Astrocyte (in vitro differentiated cells and primary cell): ENCODE measurements around the gene RRAGC. TPM values are rescaled to one million over a fixed set of nuclear protein-coding genes. Genes with fewer than 3 reads are reported as not detected.
A peak's percentile ranks its signal among the peaks of the same experiment; 100 is the strongest.

Source experiments
- DNase-seq: peaks from one replicate; pipeline ENCODE4 v3.0.0-alpha.2; 2010; ENCODE audit warnings: low read depth
- FAIRE-seq: peaks from 2 replicates; lab custom pipeline; 2011; peaks lifted over from hg19 to GRCh38; lab: Jason Lieb, UNC
- H2AFZ ChIP-seq: 2 replicates; pipeline ENCODE4 v1.6.0; 2012; ENCODE audit warnings: low read depth, low read length, inconsistent platforms
- H3K27ac ChIP-seq: 2 replicates; pipeline ENCODE4 v1.5.1; 2011; ENCODE audit warnings: low read depth, low read length, inconsistent platforms
- H3K27me3 ChIP-seq: 2 replicates; pipeline ENCODE4 v1.6.0; 2011; ENCODE audit warnings: low read length, inconsistent platforms; ENCODE audit not compliant: insufficient read depth
- H3K36me3 ChIP-seq: 2 replicates; pipeline ENCODE4 v1.5.1; 2011; ENCODE audit warnings: low read length, inconsistent platforms; ENCODE audit not compliant: insufficient read depth
- H3K4me1 ChIP-seq: 2 replicates; pipeline ENCODE4 v1.5.1; 2011; ENCODE audit warnings: low read length, inconsistent platforms; ENCODE audit not compliant: insufficient read depth
- H3K4me2 ChIP-seq: 2 replicates; pipeline ENCODE4 v1.6.0; 2012; ENCODE audit warnings: low read length, inconsistent platforms
- H3K4me3 ChIP-seq: 2 replicates; pipeline ENCODE4 v1.5.1; 2011; ENCODE audit warnings: low read depth, mild to moderate bottlenecking, low read length, inconsistent platforms; ENCODE audit not compliant: insufficient read depth
- H3K79me2 ChIP-seq: 2 replicates; pipeline ENCODE4 v1.6.0; 2012; ENCODE audit warnings: mild to moderate bottlenecking, low read length, inconsistent platforms; ENCODE audit not compliant: insufficient read depth
- H3K9ac ChIP-seq: 2 replicates; pipeline ENCODE4 v1.6.0; 2012; ENCODE audit warnings: mild to moderate bottlenecking, low read length, inconsistent platforms
- H3K9me3 ChIP-seq: 2 replicates; pipeline ENCODE4 v1.5.1; 2012; ENCODE audit warnings: low read depth, mild to moderate bottlenecking, low read length, inconsistent platforms; ENCODE audit not compliant: insufficient read depth
- H4K20me1 ChIP-seq: 2 replicates; pipeline ENCODE4 v1.6.0; 2012; ENCODE audit warnings: low read length, inconsistent platforms; ENCODE audit not compliant: insufficient read depth
- H3K27ac Mint-ChIP-seq: one replicate; pipeline ENCODE4 v1.8.0; 2021; ENCODE audit warnings: mild to moderate bottlenecking, mixed read lengths; ENCODE audit not compliant: unreplicated experiment
- H3K27me3 Mint-ChIP-seq: one replicate; pipeline ENCODE4 v1.8.0; 2021; ENCODE audit warnings: low read depth, mixed read lengths; ENCODE audit not compliant: unreplicated experiment
- H3K36me3 Mint-ChIP-seq: one replicate; pipeline ENCODE4 v1.8.0; 2021; ENCODE audit warnings: low read depth, mixed read lengths; ENCODE audit not compliant: unreplicated experiment
- H3K4me1 Mint-ChIP-seq: one replicate; pipeline ENCODE4 v1.8.0; 2021; ENCODE audit warnings: low read depth, mixed read lengths; ENCODE audit not compliant: unreplicated experiment
- H3K4me3 Mint-ChIP-seq: one replicate; pipeline ENCODE4 v1.8.0; 2021; ENCODE audit warnings: mild to moderate bottlenecking, moderate library complexity, mixed read lengths; ENCODE audit not compliant: unreplicated experiment
- H3K9me3 Mint-ChIP-seq: one replicate; pipeline ENCODE4 v1.8.0; 2021; ENCODE audit warnings: mild to moderate bottlenecking, mixed read lengths; ENCODE audit not compliant: unreplicated experiment
- CTCF ChIP-seq: IDR thresholded peaks from 2 replicates; pipeline ENCODE4 v1.5.1; 2011; ENCODE audit warnings: low read depth, mild to moderate bottlenecking, inconsistent platforms, low read length, moderate library complexity; ENCODE audit not compliant: insufficient read depth
- EZH2 ChIP-seq: IDR thresholded peaks from 2 replicates; pipeline ENCODE4 v1.6.1; 2012; ENCODE audit warnings: mild to moderate bottlenecking, low read length, inconsistent platforms; ENCODE audit not compliant: insufficient read depth
- total RNA-seq: library from RNA; stranded (reverse); gene quantifications from 2 replicates; pipeline ENCODE4 v1.2.1, GENCODE V29; 2021

Gene RRAGC
- total RNA-seq, 1 donor from 2014 or later = 37.3 TPM

DNA sequence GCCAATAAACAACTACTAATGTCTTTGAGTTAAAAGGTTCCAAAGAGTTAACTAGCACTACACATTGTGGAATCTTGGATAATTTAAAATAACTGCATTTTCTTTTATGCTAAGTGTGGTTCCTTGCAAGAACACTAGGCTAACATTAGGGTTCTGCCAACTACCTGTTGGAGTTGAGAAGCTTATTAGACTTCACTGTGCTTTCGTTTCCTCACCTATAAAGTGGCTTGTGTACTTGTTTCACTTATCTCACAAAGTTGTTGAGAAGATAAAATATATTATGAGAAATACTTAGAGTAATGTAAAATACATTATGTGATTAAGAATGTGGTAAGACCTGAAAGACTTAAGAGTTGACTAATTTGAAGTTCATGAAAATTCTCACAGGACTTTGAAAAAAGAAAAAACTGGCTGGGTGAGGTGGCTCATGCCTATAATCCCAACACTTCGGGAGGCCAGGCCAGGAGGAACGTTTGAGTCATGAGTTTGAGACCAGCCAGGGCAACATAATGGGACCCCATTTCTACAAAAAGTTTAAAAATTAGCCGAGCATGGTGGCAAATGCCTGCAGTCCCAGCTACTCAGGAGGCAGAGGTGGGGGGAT, 5.6 kb upstream of the RRAGC start:
- no peak for TF ChIP-seq EZH2
- no peak for TF ChIP-seq CTCF
- H3K79me2 ChIP-seq = peaks cover 35% of the 10 kb centered on the region
- peaks cover under 1% of the 10 kb centered on the region for H3K4me1 ChIP-seq
- H3K9me3 Mint-ChIP-seq = no peaks in the 10 kb centered on the region
- H3K27ac ChIP-seq = no peak overlapping the region
- no peak overlapping the region for H2AFZ ChIP-seq
- no peak overlapping the region for H3K4me3 Mint-ChIP-seq
- H3K9me3 ChIP-seq = no peaks in the 10 kb centered on the region
- no peak for DNase-seq
- FAIRE-seq = no peak
- no peak overlapping the region for H3K9ac ChIP-seq
- no peak overlapping the region for H3K4me2 ChIP-seq
- H3K4me3 ChIP-seq = no peak overlapping the region
- no peaks in the 10 kb centered on the region for H3K27me3 Mint-ChIP-seq
- no peak overlapping the region for H3K27ac Mint-ChIP-seq
- no peaks in the 10 kb centered on the region for H3K36me3 Mint-ChIP-seq
- peaks cover 4% of the 10 kb centered on the region for H3K4me1 Mint-ChIP-seq
- H4K20me1 ChIP-seq = peaks cover 9% of the 10 kb centered on the region
- H3K36me3 ChIP-seq = peaks cover 5% of the 10 kb centered on the region
- no peaks in the 10 kb centered on the region for H3K27me3 ChIP-seq

GRCh38 chr1:38860454-38860795, 853 bp upstream of the RRAGC start:
- H2AFZ ChIP-seq = peak overlapping the region; percentile 91
- H3K27me3 ChIP-seq = no peaks in the 10 kb centered on the region
- Mint-ChIP-seq H3K4me3 (peak overlapping the region; percentile 94), H3K9me3 (no peaks in the 10 kb centered on the region), H3K36me3 (peaks cover 6% of the 10 kb centered on the region), H3K27me3 (no peaks in the 10 kb centered on the region), H3K4me1 (peaks cover 7% of the 10 kb centered on the region), H3K27ac (peak overlapping the region; percentile 70)
- peaks cover 3% of the 10 kb centered on the region for H3K4me1 ChIP-seq
- no peak for FAIRE-seq
- peaks cover 21% of the 10 kb centered on the region for H4K20me1 ChIP-seq
- H3K79me2 ChIP-seq = peaks cover 43% of the 10 kb centered on the region
- DNase-seq = no peak
- peak overlapping the region; percentile 90 for H3K4me3 ChIP-seq
- H3K27ac ChIP-seq = peak overlapping the region; percentile 37
- H3K9me3 ChIP-seq = no peaks in the 10 kb centered on the region
- peak overlapping the region; percentile 92 for H3K4me2 ChIP-seq
- TF ChIP-seq CTCF (no peak), EZH2 (no peak)
- peaks cover 10% of the 10 kb centered on the region for H3K36me3 ChIP-seq
- H3K9ac ChIP-seq = peak overlapping the region; percentile 86

DNA sequence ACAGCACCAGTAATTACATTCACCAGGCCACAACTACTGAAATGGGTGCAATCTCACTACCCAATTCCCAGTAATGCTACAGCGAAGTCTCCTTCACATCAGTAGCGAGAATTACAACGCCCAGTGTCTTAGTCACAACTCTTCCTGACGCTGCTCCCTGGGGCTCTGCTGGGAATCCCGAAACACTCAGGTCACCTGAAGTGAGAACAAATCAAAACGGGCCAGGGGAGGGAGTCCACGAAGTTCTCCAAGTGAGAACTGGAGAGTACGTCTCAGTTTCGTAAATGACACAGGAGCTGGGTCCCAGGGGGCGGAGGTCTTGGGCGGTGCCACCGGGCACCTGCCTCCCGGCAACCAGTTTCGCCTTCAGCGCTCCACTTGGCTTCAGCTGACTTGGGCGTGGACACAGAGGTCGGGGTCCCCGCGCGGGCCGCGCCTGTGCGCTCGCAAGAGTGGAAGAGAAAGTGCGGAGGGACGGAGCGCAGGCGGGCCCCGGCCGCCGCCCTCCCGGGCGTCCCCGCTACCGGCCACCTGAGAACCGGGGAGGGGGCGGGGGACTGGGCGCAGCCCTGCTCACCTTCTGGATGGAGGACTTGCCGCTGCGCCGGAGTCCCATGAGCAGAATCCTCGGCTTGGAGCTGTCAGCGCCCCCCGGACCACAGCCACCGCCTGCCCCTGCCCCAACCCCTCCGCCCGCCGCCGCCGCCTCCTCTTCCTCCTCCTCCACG, 575 bp downstream of the RRAGC start:
- DNase-seq (peak; percentile 67), FAIRE-seq (no peak)
- H3K4me3 ChIP-seq = peak overlapping the region; percentile 92
- Mint-ChIP-seq H3K27ac (peak overlapping the region; percentile 58), H3K4me1 (peaks cover 7% of the 10 kb centered on the region), H3K27me3 (no peaks in the 10 kb centered on the region), H3K36me3 (peaks cover 11% of the 10 kb centered on the region), H3K9me3 (no peaks in the 10 kb centered on the region), H3K4me3 (peak overlapping the region; percentile 96)
- peak overlapping the region; percentile 68 for H3K27ac ChIP-seq
- no peaks in the 10 kb centered on the region for H3K27me3 ChIP-seq
- peak overlapping the region; percentile 92 for H2AFZ ChIP-seq
- peaks cover 11% of the 10 kb centered on the region for H3K36me3 ChIP-seq
- H3K9ac ChIP-seq = peak overlapping the region; percentile 90
- H3K9me3 ChIP-seq = no peaks in the 10 kb centered on the region
- peaks cover 3% of the 10 kb centered on the region for H3K4me1 ChIP-seq
- H4K20me1 ChIP-seq = peaks cover 21% of the 10 kb centered on the region
- peak overlapping the region; percentile 89 for H3K4me2 ChIP-seq
- peaks cover 43% of the 10 kb centered on the region for H3K79me2 ChIP-seq
- no peak for TF ChIP-seq CTCF
- no peak for TF ChIP-seq EZH2
